ENCODE measurements around the gene SLC19A3. TPM values are rescaled to one million over a fixed set of nuclear protein-coding genes. Genes with fewer than 3 reads are reported as not detected.

Gene SLC19A3
- total RNA-seq, 1 experiment from 2014 or later, result 0.26 TPM

GRCh38 chr2:227713291-227713690, 4.5 kb downstream of the SLC19A3 start:
- POLR2A ChIA-PET (ENCODE audit: unreplicated experiment), result no interaction called here
- BruUV-seq (replicated peaks), result no TSS peak

DNA sequence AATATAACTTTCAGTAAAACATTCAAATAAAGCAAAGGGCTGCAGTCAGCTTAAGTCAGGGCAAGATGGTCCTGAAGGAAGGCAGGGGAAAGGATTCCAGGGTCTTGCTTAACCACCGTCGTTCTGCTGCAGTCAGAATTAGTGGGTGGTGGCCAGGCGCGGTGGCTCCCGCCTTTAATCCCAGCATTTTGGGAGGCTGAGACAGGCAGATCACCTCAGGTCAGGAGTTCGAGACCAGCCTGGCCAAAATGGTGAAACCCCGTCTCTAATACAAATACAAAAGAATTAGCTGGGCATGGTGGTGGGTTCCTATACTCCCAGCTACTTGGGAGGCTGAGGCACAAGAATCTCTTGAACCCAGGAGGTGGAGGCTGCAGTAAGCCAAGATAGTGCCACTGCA, 6.8 kb downstream of the SLC19A3 start:
- Histone ChIP-seq H4K20me1 (ENCODE audit: low read length) (no peaks in the 10 kb centered on the region), H3K27me3 (ENCODE audit: low read length) (no peaks in the 10 kb centered on the region), H3K27ac (ENCODE audit: low read length) (no peak overlapping the region), H3K9ac (ENCODE audit: low read length) (no peak overlapping the region), H3K9me2 (replicated peaks; ENCODE audit: low read length) (no peaks in the 10 kb centered on the region), H3K4me3 (ENCODE audit: low read length) (no peak overlapping the region), H3K4me1 (ENCODE audit: insufficient read depth, low read length) (no peaks in the 10 kb centered on the region), H3K36me3 (ENCODE audit: low read depth, low read length) (no peaks in the 10 kb centered on the region), H3K79me2 (ENCODE audit: low read length) (no peaks in the 10 kb centered on the region), H2AFZ (ENCODE audit: low read length) (no peak overlapping the region), H3F3A (ENCODE audit: low read length, unreplicated experiment) (no peaks in the 10 kb centered on the region), H3K9me3 (ENCODE audit: low read length) (no peaks in the 10 kb centered on the region), H3K4me2 (ENCODE audit: low read length) (no peak overlapping the region)
- DNase-seq, result no peak
- ChIA-PET CTCF (no interaction called here), POLR2A (ENCODE audit: unreplicated experiment) (no interaction called here)
- intact Hi-C loops (cut with micrococcal nuclease), result no loop called here
- no TSS peak for BruUV-seq (replicated peaks)
- ATAC-seq, result no peak
- no peak for TF ChIP-seq EZH2 (IDR thresholded peaks at IDR 0.05; ENCODE audit: low read length, unreplicated experiment)

More at GRCh38 chr2:227713291-227713690, 4.5 kb downstream of the SLC19A3 start:
- no peak overlapping the region for H3K4me3 ChIP-seq (ENCODE audit: low read length)
- CTCF ChIA-PET, result no interaction called here
- intact Hi-C loops (cut with micrococcal nuclease), result no loop called here
- no peak overlapping the region for H3K4me2 ChIP-seq (ENCODE audit: low read length)
- no peak overlapping the region for H3K27ac ChIP-seq (ENCODE audit: low read length)
- no peaks in the 10 kb centered on the region for H3K9me2 ChIP-seq (replicated peaks; ENCODE audit: low read length)
- H3K79me2 ChIP-seq (ENCODE audit: low read length), result no peaks in the 10 kb centered on the region
- H3K27me3 ChIP-seq (ENCODE audit: low read length), result no peaks in the 10 kb centered on the region
- H3K9me3 ChIP-seq (ENCODE audit: low read length), result no peaks in the 10 kb centered on the region
- no peaks in the 10 kb centered on the region for H4K20me1 ChIP-seq (ENCODE audit: low read length)
- DNase-seq, result no peak
- H3K9ac ChIP-seq (ENCODE audit: low read length), result no peak overlapping the region
- no peak for ATAC-seq
- no peaks in the 10 kb centered on the region for H3K36me3 ChIP-seq (ENCODE audit: low read depth, low read length)
- no peak overlapping the region for H2AFZ ChIP-seq (ENCODE audit: low read length)
- H3K4me1 ChIP-seq (ENCODE audit: insufficient read depth, low read length), result no peaks in the 10 kb centered on the region
- no peaks in the 10 kb centered on the region for H3F3A ChIP-seq (ENCODE audit: low read length, unreplicated experiment)
- TF ChIP-seq CTCF (conservative IDR thresholded peaks at IDR 0.05; ENCODE audit: low read depth, low read length) (no peak), EZH2phosphoT487 (IDR thresholded peaks at IDR 0.05; ENCODE audit: borderline replicate concordance, low read length) (no peak)

DNA sequence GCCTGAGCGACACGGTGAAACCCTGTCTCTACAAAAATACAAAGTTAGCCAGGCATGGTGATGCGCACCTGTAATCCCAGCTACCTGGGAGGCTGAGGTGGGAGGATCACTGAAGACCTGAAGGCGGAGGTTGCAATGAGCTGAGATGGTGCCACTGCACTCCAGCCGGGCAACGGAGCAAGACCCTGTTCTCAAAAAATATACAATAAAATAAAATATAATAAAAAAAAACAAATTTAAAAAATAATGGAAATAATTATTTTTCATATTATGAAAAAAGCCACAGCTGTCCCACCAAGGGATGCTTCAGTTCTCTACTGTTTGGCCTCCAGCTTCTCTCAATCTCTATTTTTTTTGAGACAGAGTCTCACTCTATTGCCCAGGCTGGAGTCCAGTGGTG, 10.4 kb downstream of the SLC19A3 start:
- ChIA-PET POLR2A (ENCODE audit: unreplicated experiment) (no interaction called here), CTCF (no interaction called here)
- no peak overlapping the region for H3K9ac ChIP-seq (ENCODE audit: low read length)
- H3F3A ChIP-seq (ENCODE audit: low read length, unreplicated experiment), result no peaks in the 10 kb centered on the region
- H3K4me1 ChIP-seq (ENCODE audit: insufficient read depth, low read length), result peaks cover 22% of the 10 kb centered on the region
- TF ChIP-seq EZH2phosphoT487 (IDR thresholded peaks at IDR 0.05; ENCODE audit: borderline replicate concordance, low read length) (no peak), CTCF (conservative IDR thresholded peaks at IDR 0.05; ENCODE audit: low read depth, low read length) (no peak), EZH2 (IDR thresholded peaks at IDR 0.05; ENCODE audit: low read length, unreplicated experiment) (no peak)
- H3K9me3 ChIP-seq (ENCODE audit: low read length), result no peaks in the 10 kb centered on the region
- H3K79me2 ChIP-seq (ENCODE audit: low read length), result no peaks in the 10 kb centered on the region
- ATAC-seq (no peak), DNase-seq (no peak)
- H2AFZ ChIP-seq (ENCODE audit: low read length), result no peak overlapping the region
- no peaks in the 10 kb centered on the region for H4K20me1 ChIP-seq (ENCODE audit: low read length)
- H3K27me3 ChIP-seq (ENCODE audit: low read length), result no peaks in the 10 kb centered on the region
- H3K27ac ChIP-seq (ENCODE audit: low read length), result no peak overlapping the region
- no peaks in the 10 kb centered on the region for H3K9me2 ChIP-seq (replicated peaks; ENCODE audit: low read length)
- no peak overlapping the region for H3K4me2 ChIP-seq (ENCODE audit: low read length)
- H3K4me3 ChIP-seq (ENCODE audit: low read length), result no peak overlapping the region
- no TSS peak for BruUV-seq (replicated peaks)
- intact Hi-C loops (cut with micrococcal nuclease), result no loop called here
- H3K36me3 ChIP-seq (ENCODE audit: low read depth, low read length), result no peaks in the 10 kb centered on the region
